Measurements from ENCODE around the gene MRPS34.

The MRPS34 gene

DNA sequence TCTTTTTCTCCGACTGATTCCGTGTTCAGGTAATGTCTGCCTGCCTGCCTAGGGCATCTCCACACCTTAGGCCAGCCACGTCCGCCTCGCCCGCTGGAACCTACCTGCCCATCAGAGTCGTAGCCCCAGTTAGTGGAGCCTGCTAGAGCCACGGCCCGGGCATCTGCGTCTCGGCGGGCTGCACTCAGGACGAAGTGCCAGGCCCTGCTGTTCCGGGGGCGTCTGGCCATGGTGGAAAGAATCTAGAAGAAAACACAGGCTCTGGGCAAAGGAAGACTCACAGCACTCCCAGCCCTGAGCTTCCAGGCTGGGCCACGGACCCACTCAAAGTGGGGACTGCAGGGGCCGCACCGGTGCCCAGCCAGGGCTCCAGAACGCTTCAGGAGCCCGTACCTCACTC is 8.3 kb upstream of the MRPS34 start:
- no peak for DNase-seq

GRCh38 chr16:1780677-1781072 is 7.7 kb upstream of the MRPS34 start:
- DNase-seq, result no peak

- DNase-seq, result no peak
Measured at GRCh38 chr16:1779741-1780676, 7.1 kb upstream of the MRPS34 start.

GRCh38 chr16:1779234-1779701 is 6.3 kb upstream of the MRPS34 start:
- DNase-seq, result no peak

GRCh38 chr16:1778200-1779179 is 5.6 kb upstream of the MRPS34 start:
- no peak for DNase-seq

GRCh38 chr16:1777375-1778199 is 4.7 kb upstream of the MRPS34 start:
- no peak for DNase-seq

DNA sequence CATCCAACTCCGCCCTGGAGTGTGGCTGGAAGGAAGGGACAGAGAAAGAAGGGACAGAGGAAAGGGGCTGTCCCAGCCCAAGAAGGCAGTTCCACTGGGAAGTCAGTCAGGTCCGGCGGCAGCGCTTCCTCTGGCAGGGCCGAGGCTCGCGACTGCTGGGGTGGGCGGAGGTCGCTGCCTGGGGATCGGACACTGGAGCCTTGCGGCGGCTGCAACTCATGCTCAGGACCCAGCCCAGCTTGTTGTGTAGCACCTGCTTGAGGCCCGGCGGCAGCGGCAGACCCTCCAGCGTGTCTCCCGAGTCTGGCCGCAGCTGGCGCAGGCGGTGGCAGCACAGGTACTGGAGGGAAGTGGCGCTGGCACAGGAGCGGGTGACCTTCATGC is 4.0 kb upstream of the MRPS34 start:
- no peak for DNase-seq

DNA sequence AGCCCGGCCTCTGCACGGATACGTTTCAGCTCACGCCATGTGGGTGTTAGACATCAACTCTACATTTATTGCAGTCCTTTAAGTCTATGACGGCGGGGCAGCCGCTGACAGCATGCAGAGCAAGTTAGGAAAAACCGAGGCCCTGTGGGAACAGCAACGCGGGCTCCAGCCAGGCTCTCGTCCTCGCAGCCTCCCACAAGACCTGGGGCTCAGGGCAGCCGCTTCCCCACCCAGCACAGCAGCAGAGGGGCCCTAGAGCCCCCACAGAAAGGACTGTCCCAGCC is 3.7 kb upstream of the MRPS34 start:
- no peak for DNase-seq

- DNase-seq, result no peak
Measured at GRCh38 chr16:1775846-1776671, 3.1 kb upstream of the MRPS34 start.

DNA sequence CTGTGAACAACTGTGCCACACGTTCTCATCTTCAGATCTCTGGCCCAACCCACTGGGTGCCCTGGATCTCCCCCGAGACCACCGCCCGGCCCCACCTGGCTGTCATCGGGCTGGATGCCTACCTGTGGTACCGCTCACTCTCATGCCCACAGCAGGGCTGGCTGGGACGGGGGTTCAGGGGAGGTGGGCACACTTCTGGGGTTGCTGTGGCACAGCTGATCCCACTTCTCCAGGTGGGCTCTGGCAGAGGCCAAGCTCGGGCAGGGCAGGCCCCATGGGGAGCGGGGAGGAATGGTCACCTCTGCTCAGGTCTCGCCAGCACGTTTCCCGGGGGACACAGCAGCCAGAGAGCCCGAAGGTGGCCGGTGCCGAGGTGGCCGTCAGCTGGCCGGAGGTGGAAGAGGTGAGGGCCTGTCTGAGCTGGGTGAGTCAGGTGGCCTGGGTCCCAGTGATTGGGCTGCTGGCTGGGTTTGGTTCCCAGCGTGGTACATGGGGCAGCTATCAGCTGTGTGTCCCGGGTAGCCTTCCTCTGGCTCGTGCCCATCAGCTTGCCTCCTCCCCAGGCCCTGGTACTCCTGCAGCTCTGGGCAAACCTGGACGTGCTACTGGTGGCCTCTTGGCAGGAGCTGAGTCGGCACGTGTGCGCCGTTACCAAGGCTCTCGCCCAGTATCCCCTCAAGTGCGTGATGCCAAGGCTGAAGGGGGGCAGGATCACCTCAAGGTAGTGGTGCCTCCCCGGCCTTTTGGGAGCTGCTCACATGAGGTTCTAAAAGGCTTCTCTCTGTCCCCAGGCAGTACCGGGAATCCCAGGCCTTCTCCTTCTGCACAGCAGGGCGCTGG is 2.3 kb upstream of the MRPS34 start:
- no peak for DNase-seq

DNA sequence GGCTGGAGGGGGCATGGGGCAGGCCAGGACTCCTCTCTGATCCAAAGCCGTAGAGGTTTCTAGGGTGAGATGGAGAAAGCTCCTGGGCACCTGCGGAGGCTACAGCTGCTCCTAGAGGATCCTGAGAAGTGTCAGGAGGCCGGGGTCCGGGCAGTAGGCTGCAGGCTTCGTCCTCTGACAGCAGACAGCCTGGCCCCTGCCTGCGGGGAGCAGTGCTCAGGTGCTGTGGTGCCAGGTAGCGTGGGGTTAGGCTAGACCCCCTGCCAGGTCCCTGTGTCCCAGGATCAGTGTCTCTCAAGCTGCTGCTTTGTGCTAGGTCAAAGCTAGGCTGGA is 1.5 kb upstream of the MRPS34 start:
- no peak for DNase-seq

- DNase-seq, result no peak
Measured at GRCh38 chr16:1773703-1774447, 941 bp upstream of the MRPS34 start.

GRCh38 chr16:1772362-1772907 is 499 bp downstream of the MRPS34 start, which contains the start of gene EME2:
TSS of gene EME2 (plus strand) at chr16:1772810. CDS start at chr16:1773228, 418 bp downstream.
- DNase-seq, result no peak

DNA sequence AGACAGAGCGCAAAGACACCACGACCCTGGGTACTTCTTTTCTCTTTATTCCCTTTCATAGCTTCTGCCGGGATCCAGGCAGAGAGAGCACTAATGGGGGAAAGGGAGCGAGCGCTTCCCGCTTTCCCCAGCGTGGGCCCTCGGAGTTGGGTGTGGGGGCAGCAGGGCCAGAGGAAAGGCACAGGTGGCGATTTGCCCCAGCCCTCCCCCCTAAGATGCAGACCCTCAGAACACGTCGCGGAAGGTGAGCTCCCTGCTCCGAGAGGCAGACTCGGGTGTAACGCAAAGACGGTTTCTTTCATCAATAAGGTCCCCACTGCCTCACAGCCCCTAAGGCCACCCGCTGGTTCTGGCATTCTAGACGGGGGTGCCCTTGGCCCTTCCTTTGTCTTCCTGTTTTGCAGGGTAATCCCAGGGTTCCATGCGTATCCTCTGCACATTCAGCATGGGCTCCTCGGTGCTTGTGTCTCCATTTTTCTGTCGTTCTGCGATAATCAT is 1.0 kb downstream of the MRPS34 start:
- DNase-seq, result no peak

- peak; percentile 66 for DNase-seq
Measured at GRCh38 chr16:1771188-1771863, 1.6 kb downstream of the MRPS34 start, which contains the start of gene NME3. TSS of gene NME3 (minus strand) at chr16:1771543. CDS start at chr16:1771534, 9 bp downstream.

GRCh38 chr16:1770328-1771187 is 2.4 kb downstream of the MRPS34 start:
- DNase-seq, result peak; percentile 54

DNA sequence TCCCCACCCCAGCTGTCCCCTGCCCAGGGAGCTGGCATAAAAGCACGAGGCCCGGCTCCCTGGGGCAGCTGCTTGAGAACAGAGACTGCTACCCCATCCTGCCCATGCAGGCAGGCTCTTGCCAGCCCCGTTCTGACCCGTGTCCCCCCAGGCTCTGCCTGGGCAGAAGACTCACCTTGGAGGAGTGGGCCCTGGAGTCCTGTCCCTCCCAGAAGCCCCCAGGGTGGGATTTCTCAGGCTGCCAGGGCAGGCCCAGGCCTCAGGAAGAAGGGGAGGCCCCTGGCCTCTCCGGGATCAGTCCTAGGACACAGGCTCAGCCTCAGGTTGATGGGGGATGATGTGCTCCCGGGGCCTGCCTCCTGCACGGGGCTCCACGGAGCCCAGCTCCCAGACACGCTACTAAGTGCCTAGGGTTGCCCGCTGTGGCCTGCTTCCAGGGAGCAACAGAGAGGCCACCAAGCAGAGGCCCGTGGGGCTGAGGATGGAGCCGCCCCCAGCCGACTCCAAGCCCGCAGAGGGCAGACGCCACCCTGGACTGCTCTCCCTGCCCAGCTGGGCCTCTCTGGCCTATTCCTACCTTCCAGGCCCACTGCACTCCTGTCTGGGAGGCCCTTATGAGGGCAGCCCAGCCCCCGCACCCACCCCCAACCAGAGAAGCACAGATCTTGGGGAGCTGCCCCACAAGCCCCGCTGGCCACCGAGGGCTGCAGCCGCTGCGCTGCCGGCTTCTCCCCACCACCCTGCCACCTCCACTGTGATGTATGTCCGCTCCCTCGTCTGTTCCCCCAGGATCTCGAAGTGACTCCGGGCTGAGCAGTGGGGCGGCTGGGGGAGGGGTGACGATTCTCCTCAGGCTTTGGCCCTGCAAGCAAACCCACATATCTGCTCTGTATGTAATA is 3.3 kb downstream of the MRPS34 start:
- no peak for DNase-seq

Measured in NCI-H1092 treated with DMSO at 0.1 percent for 48 hours (cell line).